Measurements from ENCODE around the gene EHMT1.
"Not testable (repeated sequence)": the region's sequence is repeated elsewhere in the genome, so short reads cannot be mapped to it uniquely, and the experiment has no call there.

The EHMT1 gene

DNA sequence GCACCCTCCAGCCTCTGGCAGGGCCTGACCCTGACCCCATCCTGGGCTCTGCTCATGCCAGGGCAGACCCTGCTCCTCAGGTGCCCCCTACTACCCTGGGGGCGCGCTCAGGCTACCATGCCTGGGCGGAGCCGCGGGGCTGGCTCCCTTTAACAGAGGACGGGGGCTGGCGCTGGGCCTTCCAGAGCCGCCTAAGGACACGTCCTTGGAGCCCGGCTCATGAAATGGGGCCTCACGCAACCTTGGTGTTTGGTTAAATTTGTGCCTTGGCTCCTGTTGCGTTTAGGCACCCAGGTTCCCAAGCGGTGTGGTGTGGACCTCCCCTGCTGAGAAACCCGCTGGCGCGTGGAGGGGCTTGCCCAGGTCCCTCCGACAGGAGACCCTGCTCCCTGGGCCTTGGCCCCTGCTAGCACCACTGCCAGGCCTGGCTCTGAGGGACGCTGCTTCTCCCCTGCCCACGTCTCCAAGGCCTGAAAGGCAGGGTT lies 3.4 kb upstream of the EHMT1 start:
- DNase-seq (ENCODE audit: low read depth), result no peak
- H3K4me3 ChIP-seq (ENCODE audit: low read depth, low read length), result no peak overlapping the region
- TF ChIP-seq, protein P1, sequence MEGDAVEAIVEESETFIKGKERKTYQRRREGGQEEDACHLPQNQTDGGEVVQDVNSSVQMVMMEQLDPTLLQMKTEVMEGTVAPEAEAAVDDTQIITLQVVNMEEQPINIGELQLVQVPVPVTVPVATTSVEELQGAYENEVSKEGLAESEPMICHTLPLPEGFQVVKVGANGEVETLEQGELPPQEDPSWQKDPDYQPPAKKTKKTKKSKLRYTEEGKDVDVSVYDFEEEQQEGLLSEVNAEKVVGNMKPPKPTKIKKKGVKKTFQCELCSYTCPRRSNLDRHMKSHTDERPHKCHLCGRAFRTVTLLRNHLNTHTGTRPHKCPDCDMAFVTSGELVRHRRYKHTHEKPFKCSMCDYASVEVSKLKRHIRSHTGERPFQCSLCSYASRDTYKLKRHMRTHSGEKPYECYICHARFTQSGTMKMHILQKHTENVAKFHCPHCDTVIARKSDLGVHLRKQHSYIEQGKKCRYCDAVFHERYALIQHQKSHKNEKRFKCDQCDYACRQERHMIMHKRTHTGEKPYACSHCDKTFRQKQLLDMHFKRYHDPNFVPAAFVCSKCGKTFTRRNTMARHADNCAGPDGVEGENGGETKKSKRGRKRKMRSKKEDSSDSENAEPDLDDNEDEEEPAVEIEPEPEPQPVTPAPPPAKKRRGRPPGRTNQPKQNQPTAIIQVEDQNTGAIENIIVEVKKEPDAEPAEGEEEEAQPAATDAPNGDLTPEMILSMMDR (IDR thresholded peaks at IDR 0.05; ENCODE audit: low read depth, low read length, missing control alignments), result no peak
- in situ Hi-C loops (cut with HindIII; ENCODE audit: low sequenced_read_pairs), result no loop called here

DNA sequence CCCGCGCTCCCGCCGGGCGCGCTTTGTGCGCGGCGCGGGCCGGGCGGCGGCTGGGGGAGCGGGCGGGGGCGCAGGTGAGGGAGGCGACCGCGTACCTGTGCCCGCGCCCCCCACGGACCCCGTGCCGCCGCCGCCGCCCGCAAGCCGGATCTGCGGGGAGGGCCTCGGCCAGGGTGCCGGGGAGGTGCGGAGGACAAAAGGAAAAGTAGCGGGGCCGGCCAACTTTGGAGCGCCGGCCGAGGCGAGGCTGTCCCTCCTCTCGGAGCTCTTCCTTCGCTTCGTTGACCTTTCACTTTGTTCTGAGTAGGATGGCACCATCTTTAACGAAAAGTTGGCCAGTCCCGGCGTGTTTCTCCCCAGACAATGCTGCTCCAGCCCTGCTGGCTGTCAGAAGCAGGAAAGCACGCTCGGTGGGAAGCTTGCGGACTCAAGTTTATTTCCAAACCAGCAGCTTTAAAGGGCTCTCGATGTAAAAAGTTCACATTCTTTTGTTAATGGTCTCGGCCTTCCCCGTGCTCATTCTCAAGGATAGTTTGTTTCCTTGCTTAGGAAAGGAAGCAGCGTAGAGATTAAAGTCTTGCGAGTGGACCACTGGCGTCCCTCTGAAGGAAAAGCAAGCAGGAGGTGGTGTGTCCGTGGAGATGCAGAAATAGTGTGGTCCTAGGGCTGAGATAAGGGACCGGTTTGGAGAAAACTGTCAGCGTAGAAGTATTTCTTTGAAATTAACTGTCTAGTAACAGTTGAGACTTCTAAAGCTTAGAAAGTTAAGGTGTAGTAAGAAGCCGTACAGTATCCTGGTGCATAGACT lies 639 bp downstream of the EHMT1 start:
- in situ Hi-C loops (cut with HindIII; ENCODE audit: low sequenced_read_pairs), result no loop called here
- TF ChIP-seq, protein P1 (IDR thresholded peaks at IDR 0.05; ENCODE audit: low read depth, low read length, missing control alignments), result no peak
- H3K4me3 ChIP-seq (ENCODE audit: low read depth, low read length), result peak overlapping the region; percentile 80
- DNase-seq (ENCODE audit: low read depth), result peak; percentile 15

DNA sequence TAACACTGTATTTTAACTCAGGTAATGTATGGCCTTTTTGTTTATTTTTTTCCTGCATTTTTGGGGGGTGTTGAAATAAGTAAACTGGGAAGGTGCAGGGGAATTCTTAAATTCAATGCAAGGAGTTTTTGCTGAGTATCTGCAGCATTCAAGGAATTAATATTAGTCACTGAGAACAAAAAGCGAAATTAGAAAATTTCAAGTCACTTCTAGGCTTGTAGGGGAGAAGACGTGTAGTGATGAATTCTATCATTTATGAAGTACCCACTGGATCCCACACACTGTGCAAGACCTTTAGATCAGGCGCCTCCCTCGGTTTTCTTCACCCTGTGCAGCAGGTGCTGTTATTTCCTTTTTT lies 1.2 kb downstream of the EHMT1 start:
- TF ChIP-seq, protein P1 (IDR thresholded peaks at IDR 0.05; ENCODE audit: low read depth, low read length, missing control alignments), result no peak
- H3K4me3 ChIP-seq (ENCODE audit: low read depth, low read length), result peak overlapping the region; percentile 80
- in situ Hi-C loops (cut with HindIII; ENCODE audit: low sequenced_read_pairs), result no loop called here
- DNase-seq (ENCODE audit: low read depth), result no peak

DNA sequence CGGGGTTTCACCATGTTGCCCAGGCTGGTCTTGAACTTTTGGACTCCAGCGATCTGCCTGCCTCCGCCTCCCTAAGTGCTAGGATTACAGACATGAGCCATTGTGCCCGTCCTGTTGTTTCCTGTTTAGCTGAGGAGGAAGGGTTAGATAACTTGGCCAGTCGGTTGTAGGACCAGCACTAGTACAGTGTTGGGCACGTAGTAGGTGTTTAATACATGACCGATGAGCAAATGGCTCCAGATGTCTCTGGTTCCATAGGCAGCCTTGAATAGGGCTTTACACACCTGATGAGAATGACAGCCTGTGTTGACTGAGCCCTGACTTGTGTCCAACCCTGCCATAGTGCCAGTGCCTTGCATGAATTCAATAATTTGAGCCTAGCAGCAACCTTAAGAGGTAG lies 1.8 kb downstream of the EHMT1 start:
- TF ChIP-seq, protein P1 (IDR thresholded peaks at IDR 0.05; ENCODE audit: low read depth, low read length, missing control alignments), result no peak
- in situ Hi-C loops (cut with HindIII; ENCODE audit: low sequenced_read_pairs), result no loop called here
- H3K4me3 ChIP-seq (ENCODE audit: low read depth, low read length), result peak overlapping the region; percentile 80
- no peak for DNase-seq (ENCODE audit: low read depth)

DNA sequence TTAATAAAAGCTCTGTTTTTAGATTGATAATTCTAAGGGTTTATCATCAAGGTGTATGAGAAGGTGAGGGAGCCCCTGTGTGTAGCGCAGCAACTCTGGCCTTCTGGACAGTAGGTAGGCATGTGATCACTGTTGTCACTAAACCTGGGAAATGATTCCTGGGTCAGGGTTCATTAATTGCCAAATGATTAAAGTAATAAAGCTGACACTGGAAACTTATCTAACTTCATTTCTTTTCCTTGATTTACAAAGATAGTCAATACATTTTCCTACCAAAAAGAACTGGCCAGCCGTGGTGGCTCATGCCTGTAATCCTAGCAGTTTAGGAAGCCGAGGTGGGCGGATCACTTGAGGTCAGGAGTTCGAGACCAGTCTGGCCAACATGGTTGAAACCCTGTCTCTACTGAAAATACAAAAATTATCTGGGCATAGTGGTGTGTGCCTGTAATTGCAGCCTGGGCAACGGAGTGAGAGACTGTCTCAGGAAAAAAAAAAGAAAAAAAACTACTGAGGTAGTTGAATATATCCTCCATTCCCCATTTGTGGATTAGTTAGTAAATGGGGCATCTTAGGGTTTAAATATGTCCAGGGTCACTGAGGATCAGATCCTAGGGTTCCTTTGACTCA lies 2.4 kb downstream of the EHMT1 start:
- in situ Hi-C loops (cut with HindIII; ENCODE audit: low sequenced_read_pairs), result no loop called here
- no peak for DNase-seq (ENCODE audit: low read depth)
- H3K4me3 ChIP-seq (ENCODE audit: low read depth, low read length), result no peak overlapping the region
- TF ChIP-seq, protein P1 (IDR thresholded peaks at IDR 0.05; ENCODE audit: low read depth, low read length, missing control alignments), result peak; percentile 53

DNA sequence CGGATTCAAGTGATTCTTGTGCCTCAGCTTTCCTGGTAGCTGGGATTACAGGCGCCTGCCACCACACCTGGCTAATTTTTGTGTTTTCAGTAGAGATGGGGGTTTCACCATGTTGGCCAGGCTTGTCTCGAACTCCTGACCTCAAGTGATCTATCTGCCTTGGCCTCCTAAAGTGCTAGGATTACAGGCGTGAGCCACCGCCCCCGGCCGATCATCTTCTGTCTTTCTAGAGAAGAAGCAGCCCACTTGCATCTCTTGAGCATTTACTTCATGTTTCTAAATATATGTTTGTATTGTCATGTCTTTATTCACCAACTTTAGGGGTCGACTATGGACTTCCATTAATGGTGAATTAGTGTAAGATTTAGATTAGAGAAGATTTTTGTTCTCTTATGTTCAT lies 3.4 kb downstream of the EHMT1 start:
- in situ Hi-C loops (cut with HindIII; ENCODE audit: low sequenced_read_pairs); H3K4me3 ChIP-seq (ENCODE audit: low read depth, low read length); DNase-seq (ENCODE audit: low read depth): not testable (repeated sequence)

DNA sequence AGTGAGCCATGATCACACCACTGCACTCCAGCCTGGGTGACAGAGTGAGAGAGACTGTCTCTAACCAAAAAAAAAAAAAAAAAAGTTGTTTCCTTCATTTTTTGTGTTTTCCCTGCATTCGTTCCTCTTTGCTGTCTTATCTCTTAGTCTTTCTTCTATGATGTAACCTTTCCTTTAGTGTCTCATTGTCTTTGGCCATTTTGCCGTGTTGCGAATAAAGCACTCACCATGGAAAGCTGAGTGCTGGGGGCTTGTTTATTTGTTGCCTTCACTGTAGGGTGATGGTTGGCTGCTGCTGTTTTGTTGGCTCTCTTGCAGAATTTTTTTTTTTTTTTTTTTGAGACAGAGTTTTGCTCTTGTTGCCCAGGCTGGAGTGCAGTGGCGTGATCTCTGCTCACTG lies 7.7 kb downstream of the EHMT1 start:
- in situ Hi-C loops (cut with HindIII; ENCODE audit: low sequenced_read_pairs), result no loop called here
- no peak for DNase-seq (ENCODE audit: low read depth)
- TF ChIP-seq, protein P1 (IDR thresholded peaks at IDR 0.05; ENCODE audit: low read depth, low read length, missing control alignments), result no peak
- no peak overlapping the region for H3K4me3 ChIP-seq (ENCODE audit: low read depth, low read length)

DNA sequence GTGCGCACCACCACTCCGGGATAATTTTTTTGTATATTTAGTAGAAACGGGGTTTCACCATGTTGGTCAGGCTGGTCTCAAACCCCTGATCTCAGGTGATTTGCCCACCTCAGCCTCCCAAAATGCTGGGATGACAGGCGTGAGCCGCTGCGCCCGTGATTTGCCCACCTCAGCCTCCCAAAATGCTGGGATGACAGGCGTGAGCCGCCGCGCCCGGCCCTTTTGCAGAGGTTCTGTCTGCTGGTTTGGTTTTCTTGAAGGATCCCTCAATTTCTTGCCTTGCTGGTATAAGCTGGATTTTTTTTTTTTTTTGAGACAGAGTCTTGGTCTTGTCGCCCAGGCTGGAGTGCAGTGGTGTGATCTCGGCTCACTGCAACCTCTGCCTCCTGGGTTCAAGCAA lies 8.6 kb downstream of the EHMT1 start:
- DNase-seq (ENCODE audit: low read depth); in situ Hi-C loops (cut with HindIII; ENCODE audit: low sequenced_read_pairs); H3K4me3 ChIP-seq (ENCODE audit: low read depth, low read length): not testable (repeated sequence)

Measured in astrocyte of the cerebellum (primary cell).